Activated CD8-positive, alpha-beta memory T cell treated with anti-CD3 and anti-CD28 coated beads, Interleukin-2, amount 50 U/mL, for 48 hours (primary cell): Measurements from ENCODE around the gene VSIR.

Source experiments
- DNase-seq: peaks from one replicate; pipeline ENCODE4 v3.0.0-alpha.2; 2020

VSIR gene

DNA sequence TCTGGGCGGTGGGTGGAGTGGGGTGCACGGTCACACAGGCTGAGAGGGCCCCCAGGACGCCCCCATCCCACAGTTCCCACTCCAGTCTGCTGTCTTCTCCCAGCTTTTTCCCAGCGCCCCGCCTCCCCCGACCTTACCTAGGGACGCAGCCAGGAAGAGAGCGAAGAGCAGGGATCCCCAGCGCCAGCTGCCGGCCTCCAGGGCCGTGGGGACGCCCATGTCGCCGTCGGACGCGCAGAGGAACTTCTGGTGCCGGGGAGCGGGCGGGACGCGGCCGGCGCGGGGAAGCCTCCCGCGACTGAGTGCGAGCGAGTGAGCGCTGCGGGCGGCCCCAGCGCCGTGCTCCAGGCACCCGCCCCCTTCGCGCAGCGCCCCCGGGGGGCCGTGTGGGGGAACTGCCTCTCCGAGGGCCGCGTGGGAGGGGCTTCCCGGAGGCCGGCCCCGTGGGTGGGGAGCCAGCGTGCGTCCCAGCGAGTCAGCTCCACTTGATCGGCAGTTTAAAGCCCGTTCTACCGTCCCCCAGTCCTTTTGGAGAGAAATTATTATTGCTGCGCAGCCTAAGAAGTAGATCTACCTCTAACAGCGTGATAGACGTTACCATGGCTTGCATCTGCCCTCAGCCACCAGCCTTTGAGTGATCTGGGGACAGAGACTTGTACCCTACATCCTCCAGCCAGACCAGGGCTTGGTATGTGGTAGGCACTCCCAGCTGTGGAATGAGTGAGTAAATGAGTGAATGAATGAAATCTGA, at the start of gene VSIR:
Gene VSIR (minus strand): TSS at position 300 of the 751 bp plus-strand sequence. CDS start 81 bp downstream, at position 219.
- peak; percentile 99 for DNase-seq

DNA sequence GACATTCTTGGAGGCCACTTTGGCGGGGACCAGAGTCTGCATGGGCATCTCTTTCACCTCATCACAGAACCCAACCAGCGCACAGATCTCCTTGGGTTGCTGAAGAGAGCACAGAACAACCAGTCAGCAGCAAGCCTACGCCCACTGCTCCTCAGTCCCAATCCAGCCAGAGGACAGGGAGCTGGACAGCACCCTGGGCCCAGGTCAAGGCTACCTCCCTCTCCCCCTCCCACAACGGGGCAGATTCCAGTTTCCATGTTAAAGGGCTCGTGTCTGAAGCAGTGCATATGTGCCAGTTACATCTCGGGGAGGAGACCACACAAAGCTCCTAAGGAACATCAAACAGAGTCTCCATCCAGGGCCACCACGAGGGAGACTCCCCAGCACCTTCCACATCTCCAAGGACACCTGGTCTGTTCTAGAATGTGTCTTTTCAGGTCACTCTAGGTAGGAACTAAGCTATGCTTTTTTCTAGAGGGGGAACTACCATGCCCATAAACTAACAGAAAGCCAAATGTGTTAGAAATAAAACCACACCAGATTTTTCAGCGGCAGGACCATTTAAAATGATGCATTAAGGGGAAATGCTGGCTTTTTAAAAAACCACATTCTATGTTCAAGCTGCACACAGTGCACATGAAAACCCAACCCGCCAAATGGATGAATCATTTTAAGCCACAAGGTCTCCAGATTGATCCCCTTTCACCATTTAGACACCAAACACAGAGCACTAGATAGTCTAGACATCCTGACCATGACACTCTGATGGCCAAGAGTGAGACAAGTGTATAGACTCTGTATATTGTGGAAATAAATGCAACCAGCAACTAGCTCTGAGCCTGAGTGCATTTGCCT, 48.8 kb upstream of the VSIR start:
- no peak for DNase-seq

DNA sequence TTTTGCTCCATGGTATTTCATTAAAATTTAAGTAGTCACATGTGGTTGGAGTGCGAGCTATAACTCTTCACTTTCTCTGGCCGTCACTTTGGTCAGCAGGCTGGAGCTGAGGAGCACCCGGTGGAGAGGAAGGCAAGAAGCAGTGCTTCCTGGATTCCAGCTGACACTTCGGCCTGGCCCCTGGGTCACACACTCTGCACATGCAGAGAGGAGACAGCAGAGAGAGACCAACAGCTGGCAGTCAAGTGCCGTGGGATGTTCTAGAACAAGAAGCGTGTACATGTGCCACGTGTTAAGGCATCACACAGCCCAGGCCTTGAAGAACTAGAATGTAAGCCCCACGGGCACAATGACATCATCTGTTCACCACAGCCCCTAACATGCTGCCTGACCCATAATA, 47.6 kb upstream of the VSIR start:
- DNase-seq, result no peak

DNA sequence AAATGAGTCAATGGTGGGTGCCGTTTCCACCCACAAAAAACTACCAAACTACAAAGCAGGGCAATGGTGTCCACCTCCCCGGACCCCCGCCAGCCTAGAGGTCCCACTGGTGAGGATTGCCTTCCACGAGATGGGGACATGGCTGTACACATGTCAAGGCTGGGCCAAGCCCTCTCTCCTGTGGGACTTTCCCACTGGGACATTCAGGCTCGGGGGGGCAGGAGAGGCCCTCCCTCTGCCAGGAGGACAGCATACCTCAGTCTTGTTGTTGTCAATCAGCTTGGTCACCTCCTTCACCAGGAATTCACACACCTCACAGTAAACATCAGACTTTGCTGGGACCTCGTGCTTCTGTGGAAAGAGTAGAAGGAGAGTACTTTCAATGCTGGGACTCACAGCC, 46.7 kb upstream of the VSIR start:
- DNase-seq, result no peak

DNA sequence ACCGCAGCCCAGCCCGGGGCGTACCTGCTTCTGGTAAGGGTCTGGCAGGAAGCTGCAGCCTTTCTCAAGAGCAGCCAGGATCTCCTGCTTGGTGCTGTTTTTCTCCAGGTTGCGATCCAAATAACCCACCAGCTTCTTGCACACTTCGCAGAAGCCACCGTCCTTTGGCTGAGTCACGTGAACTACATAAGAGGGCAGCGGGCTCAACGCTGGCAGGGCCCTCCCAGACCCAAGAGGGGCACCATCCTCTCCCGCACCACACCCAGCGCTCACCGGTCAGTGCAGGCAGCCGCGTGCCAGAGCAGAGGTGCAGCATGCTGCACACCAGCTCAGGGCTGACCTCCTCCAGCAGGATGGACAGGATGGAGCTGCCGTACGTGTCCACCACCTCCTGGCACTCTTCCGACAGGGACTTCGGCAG, 46.1 kb upstream of the VSIR start:
- no peak for DNase-seq

DNA sequence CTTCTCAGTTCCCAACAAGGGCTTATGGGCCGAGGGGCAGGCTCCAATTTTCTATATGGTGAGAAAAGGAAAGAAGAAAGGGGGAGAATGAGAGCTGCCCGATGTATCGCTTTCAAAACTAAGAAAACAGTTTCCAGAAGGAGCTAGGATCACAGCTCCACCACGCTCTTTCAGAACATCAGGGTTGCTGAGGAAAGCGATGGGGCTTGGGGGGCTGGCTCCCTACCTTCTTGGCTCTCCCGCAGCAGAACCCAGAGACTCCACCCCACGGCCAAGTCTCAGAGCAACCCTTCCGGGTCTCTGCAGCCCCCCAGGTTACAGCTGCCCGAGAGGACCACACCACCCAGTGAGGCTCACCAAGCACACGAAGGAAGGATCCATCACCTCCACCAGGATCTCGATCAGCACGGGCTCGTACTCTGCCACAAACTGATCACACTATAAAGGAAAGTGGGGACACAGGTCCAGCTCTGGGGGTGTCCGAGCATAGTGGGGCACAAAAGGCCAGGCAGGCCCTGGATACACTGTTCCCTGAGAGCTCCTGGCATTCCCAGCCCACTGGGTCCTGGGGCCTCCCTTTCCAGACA, 45.4 kb upstream of the VSIR start:
- DNase-seq, result no peak

DNA sequence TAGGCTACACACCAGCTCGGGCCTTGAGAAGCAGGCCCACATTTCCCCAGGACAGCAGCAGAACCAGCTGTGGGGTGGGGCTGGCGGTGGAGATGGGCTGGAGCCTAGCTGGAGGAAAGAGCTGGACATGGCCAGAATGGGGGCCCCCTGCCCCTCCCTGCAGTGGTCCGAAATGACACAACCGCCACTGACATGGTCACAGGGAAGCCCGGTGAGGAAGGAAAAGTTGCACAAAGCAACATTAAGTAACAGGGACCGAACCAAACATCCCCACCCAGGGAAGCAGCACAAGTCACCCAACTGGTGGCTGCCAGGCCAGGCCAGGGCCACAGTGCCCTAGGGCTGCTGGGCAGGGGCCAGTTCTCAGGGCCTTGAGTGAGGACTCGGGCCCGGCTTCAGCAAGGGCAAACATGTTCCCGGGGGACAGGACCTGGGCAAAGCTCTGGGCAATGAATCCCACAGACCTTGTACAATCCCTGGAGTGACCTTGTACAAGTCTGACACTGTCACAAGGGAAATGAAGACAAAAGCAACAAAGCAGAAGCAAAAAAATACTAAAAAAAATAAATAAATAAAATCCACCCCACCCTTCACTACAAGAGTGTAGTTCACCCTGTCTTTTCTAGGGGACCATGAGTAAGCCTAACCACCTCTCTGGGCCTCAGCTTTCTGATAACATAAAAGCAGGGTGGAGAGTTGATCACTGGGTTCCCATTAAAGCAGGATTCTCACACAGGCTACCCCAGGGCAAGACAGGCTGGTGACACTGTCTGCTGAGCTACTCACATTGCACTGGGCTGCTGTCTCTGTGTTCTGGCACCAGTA, 44.7 kb upstream of the VSIR start:
- DNase-seq, result no peak

DNA sequence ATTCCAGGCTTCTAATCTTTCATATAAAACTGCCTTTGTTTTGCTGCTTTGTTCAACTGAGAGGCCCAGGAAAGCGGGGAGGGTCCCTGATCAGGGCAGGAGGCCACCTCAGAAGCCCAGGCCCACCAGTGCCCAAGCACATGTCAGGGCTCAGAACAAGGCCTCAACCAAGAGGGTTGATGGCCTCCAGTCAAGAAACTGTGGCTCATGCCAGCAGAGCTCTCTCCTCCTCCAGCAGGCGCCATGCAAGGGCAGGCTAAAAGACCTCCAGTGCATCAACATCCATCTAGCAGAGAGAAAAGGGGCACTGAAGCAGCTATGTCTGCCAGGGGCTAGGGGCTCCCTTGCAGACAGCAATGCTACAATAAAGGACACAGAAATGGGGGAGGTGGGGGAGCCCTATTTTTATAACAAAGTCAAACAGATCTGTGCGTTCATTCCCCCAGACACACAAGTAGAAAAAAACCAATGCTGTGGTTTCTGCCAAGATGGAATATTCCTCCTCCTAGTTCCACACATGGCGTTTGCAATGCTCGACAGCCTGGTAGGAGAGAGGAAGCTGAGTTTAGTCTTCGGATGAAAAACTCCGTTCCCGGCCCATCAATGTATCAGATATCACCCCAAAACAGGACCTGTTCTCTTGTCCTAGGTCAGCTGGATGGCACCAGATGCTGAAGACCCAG, 43.8 kb upstream of the VSIR start:
- DNase-seq, result no peak

DNA sequence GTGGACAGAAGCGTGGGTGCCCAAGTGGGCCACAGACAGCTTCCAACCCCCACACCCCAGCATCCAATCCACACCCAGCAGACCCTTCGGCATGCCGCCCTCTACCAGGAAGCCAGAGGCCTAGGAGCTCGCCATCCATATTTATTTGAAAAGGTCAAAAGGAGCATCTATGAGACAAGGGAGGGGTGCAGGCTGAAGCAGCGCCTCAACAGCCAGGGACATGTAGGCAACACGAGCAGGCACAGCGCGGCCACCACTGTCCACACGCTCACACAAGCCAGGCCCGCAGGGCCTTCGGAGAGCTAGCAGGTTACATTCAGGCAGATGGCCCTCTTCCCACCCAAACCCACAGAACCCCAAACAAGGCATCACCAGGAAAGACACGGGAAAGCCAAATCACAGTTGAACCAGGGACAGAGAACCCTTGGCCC, 43.1 kb upstream of the VSIR start:
- no peak for DNase-seq

DNA sequence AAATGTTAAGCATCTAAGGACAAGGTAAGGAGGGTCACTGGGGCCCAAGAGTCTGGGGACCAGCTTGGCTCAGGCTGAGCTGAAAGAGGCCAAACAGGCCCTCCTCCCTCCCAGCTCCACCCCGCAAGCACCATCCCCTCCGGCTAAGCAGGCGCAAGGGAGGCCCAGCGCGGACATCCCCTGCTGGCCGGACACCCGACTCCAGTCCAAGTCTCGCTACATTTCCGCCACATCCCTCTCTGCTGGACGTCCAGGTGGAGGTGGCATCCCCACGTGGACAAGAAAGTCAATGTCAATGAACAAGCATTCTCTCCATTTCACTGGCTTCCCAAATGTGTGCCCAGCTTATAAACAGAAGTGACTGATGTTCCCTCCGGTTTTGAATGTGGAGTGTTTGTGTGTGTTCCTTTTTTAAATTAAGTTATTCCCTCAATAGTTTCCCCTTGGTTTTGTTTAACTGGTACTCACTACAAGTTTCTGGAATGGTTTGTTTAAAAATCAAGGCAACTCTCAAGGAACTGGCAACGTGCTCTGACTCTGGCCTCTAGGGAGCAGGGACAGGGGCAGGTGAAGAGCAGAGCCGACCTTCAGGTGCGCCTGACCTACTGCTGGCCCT, 42.3 kb upstream of the VSIR start:
- DNase-seq, result no peak

DNA sequence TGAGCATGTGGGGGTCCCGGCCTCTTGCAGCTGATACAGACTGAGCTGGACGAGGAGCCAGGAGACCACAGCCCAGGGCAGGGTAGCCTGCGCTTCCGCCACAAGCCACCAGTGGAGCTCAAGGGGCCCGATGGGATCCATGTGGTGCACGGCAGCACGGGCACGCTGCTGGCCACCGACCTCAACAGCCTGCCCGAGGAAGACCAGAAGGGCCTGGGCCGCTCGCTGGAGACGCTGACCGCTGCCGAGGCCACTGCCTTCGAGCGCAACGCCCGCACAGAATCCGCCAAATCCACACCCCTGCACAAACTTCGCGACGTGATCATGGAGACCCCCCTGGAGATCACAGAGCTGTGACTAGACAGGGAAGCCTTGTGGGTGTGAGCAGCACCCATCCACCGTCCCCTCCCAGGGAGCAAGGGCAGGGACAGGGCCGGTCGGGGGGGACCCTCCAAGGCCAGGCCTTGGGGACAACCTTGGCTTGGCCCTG, 41.6 kb upstream of the VSIR start:
- no peak for DNase-seq

DNA sequence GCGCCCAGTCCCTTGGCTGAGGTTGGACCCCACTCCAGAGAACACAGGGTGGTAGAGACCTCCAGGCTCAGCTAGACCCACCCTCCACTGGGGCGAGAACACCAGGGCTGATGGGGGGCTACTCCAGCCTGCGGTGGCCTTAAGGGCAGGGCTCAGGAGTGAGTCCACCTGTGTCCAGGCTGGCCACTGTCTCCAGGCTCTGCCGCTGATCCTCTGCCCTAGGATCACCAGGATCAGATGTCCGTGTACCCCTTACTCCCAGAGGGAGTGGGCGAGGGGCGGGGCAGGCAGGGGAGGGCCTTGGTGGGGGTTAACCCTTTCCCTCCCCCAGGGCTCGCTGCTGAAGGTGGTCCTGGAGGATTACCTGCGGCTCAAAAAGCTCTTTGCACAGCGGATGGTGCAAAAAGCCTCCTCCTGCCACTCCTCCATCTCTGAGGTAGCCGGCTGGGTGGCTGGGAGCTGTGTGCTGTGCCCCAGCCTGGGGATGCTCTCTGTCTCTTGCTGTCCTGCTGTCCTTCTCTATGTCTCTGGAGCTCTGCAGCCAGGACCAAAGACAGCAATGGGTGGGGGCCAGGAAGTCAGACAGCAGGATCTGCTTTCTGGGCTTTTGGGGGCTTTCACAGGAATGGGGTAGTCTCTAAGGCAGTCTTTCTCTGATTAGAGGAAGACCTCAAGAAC, 39.7 kb upstream of the VSIR start:
- no peak for DNase-seq

DNA sequence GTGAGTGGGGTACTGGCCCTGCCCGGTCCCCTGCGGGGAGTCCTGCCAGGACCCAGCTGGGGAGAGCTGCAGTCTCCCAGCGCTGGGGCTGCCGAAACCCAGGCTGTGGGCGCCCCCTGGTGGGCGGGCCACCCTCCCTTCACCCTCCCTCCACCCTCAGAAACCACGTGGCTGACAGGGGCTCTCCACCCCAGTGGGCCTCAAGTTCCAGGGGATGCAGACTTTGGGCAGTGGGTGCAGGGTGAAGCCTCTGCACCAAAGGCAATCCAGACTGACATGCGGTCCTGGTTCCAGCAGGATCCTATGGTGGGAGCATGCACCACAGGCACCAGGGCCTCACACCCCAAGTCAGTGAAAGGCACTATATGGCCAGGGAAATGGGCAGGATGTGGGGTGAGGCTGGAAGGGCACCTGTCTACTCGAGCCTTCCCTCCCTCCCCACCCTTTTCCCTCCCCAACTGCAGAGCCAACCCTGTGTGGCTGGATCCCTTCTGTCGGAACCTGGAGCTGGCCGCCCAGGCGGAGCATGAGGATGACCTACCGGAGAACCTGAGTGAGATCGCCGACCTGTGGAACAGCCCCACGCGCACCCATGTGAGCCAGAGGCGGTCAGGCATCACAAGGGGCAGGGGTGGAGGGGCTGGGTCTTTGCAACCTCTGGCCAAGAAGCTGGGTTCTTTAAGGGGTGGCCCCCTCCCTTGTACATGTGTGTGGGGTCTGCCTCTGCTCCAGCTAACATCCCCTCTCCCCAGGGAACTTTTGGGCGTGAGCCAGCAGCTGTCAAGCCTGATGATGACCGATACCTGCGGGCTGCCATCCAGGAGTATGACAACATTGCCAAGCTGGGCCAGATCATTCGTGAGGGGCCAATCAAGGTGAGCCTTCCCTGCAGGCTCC, 38.9 kb upstream of the VSIR start:
- DNase-seq, result peak; percentile 96

DNA sequence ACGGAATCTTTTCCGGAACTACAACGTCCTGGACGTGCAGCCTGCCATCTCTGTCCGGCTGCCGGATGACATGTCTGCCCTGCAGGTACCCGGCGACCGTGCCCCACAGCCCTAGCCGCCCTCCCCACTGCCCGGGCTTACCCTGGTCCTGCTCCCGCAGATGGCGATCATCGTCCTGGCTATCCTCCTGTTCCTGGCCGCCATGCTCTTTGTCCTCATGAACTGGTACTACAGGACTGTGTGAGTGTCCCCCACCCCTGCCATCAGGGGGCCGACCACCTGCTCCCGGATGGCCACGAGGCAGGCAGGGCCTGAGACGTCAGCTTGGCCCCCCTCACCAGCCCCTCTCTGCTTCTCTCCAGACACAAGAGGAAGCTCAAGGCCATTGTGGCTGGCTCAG, 38.0 kb upstream of the VSIR start:
- DNase-seq, result no peak

DNA sequence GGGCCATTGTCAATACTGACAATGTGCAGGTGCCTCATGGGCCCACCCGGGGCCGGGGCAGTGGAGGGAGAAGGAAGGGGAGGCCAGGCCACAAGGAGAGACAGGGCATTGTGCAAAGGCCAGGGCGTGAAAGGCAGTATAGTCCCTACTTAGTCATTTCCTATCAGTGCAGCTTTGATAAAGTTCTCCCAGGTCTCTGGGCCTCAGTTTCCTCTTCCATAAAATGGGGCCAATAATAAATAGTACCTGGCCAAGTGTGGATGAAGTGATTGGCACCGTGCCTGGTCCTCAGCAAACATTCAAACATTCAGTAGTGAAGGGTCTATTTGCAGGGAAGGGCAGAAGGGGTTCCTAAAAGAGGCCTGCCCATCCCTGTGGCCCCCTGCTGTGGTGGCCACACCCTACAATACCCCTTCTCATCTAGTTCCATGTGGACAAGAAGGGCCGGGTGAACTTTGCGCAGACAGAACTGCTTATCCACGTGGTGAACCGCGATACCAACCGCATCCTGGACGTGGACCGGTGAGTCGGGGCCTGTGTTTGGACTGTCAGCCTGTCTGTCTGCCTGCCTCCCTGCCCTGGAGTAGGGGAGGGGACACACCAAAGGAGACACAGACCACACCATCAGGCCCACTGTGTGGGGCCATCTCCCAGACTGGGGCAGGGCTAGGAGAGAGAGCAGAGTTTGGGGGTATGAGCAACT, 36.9 kb upstream of the VSIR start:
- DNase-seq, result no peak

DNA sequence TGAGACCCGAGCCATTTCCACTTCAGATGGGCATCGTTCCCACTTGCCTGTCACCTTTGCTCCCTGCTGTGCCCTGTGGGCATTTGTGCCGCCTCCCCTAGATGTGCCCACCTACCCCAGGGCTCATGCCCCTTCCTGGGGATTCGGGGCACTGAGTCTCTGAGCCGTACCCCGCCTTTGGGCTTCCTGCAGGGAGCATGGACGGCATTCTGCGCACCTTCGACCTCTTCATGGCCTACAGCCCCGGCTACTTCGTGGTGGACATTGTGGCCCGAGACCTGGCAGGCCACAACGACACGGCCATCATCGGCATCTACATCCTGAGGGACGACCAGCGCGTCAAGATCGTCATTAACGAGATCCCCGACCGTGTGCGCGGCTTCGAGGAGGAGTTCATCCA, 36.3 kb upstream of the VSIR start:
- no peak for DNase-seq

DNA sequence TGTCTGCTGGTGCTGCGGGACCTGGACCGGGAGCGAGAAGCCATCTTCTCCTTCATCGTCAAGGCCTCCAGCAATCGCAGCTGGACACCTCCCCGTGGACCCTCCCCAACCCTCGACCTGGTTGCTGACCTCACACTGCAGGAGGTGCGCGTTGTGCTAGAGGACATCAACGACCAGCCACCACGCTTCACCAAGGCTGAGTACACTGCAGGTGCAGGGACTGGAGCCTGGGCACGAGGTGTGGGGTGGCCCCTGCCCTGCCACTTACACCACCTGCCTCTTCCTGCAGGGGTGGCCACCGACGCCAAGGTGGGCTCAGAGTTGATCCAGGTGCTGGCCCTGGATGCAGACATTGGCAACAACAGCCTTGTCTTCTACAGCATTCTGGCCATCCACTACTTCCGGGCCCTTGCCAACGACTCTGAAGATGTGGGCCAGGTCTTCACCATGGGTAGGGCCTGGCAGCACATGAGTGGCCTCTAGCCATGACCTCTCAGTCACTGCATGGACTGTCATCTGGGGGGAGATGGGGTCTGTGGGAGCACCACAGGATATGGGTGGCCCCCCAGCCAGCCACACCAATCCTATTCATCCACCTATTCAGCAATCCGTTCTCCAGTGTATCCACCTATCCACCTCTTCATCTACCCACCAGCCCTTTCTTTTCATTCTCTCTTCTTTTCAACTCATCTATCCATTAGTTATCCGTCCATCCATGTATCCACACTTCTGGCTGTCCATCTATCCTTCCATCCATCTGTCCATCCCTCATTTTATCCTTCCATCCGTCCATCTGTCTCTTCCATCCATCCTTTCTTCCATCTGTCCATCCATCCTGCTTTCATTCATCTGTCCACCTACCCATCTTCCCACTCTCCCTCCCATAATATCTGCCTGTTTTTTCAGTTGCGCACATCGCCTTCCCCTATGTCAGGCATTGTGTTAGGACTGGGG, 34.5 kb upstream of the VSIR start:
- DNase-seq, result no peak
